Gastroesophageal sphincter (tissue), 3 donors: Measurements from ENCODE around the gene WNT3A.

Experiments used
- CTCF ChIP-seq, 4 experiments: fragments of 200-600 bp in 2 of 4; fragments of 450-650 bp in 2 of 4; sonication (generic) in 1 of 4; IDR thresholded peaks; one replicate each; pipeline ENCODE4 v1.5.1; 2017 to 2019; ENCODE audit warnings: antibody characterized with exemption in 4 of 4, mild to moderate bottlenecking in 2 of 4, moderate library complexity in 2 of 4
- POLR2AphosphoS5 ChIP-seq: sonication (generic); formaldehyde crosslinking; IDR thresholded peaks from one replicate; pipeline ENCODE4 v1.6.1; 2017; ENCODE audit warnings: antibody characterized with exemption

- TF ChIP-seq POLR2AphosphoS5: no peak
- no peak for TF ChIP-seq CTCF (IDR thresholded peaks at IDR 0.05)
Observed at GRCh38 chr1:228091084-228091483, 84.3 kb downstream of the WNT3A start.
